ENCODE data around the gene IL1F10. TPM values are rescaled to one million over a fixed set of nuclear protein-coding genes. Genes with fewer than 3 reads are reported as not detected.

The IL1F10 gene
- total and polyA plus RNA-seq, 2 donors (not counting 3 experiments of a cell fraction or from before 2014, with no cell fraction given): not detected

GRCh38 chr2:113091231-113091896, 23.6 kb downstream of the IL1F10 start:
- Histone ChIP-seq H3K9me1 (replicated peaks; ENCODE audit: control insufficient read depth, extremely low read depth, insufficient read depth, low read length) (no peaks in the 10 kb centered on the region), H3K4me2 (ENCODE audit: insufficient read depth, low read length) (no peak overlapping the region), H2AFZ (ENCODE audit: low read depth, low read length) (no peak overlapping the region), H3K4me3 (replicated peaks in 1 of 3; ENCODE audit: insufficient read depth in 1 of 3, low read depth in 1 of 3, low read length in 3 of 3) (no peak overlapping the region), H3K27me3 (ENCODE audit: control insufficient read depth in 2 of 2, insufficient read depth in 2 of 2, low read length in 2 of 2) (no peaks in the 10 kb centered on the region), H3K27ac (ENCODE audit: insufficient read depth, low read depth, low read length) (no peak overlapping the region), H3K79me2 (ENCODE audit: control insufficient read depth, insufficient read depth, low read length) (no peaks in the 10 kb centered on the region), H3K9ac (replicated peaks; ENCODE audit: extremely low read depth, insufficient read depth, low read length) (no peak overlapping the region), H4K20me1 (replicated peaks; ENCODE audit: control insufficient read depth, extremely low read depth, insufficient read depth, low read length) (no peaks in the 10 kb centered on the region), H3K36me3 (ENCODE audit: control insufficient read depth in 2 of 2, extremely low read depth in 1 of 2, insufficient read depth in 2 of 2, low read length in 2 of 2) (no peaks in the 10 kb centered on the region), H3K4me1 (ENCODE audit: control insufficient read depth, extremely low read depth, insufficient read depth, low read length) (no peaks in the 10 kb centered on the region), H3K9me3 (replicated peaks; ENCODE audit: control insufficient read depth, insufficient read depth, low read length) (no peaks in the 10 kb centered on the region)
- CTCF ChIA-PET: no interaction called here
- no TSS peak for BruUV-seq (replicated peaks)
- DNase-seq (ENCODE audit: low read depth, low spot score): no peak
- POLR2A ChIA-PET: no interaction called here
- intact Hi-C loops (cut with micrococcal nuclease) (no loop called here), dilution Hi-C loops (cut with MboI; ENCODE audit: extremely low pct_ligation_motif_present, low sequenced_read_pairs) (no loop called here)
- no peak for FAIRE-seq
- TF ChIP-seq GATA2 (IDR thresholded peaks at IDR 0.05; ENCODE audit: insufficient read depth, insufficient read length, low read depth, low read length): no peak
- TF ChIP-seq MAX (IDR thresholded peaks at IDR 0.05; ENCODE audit: insufficient read depth, insufficient read length): no peak
- TF ChIP-seq CTCF (IDR thresholded peaks at IDR 0.05; ENCODE audit: extremely low read depth in 1 of 2, insufficient read depth in 1 of 2, low read depth in 1 of 2, low read length in 2 of 2): no peak
- TF ChIP-seq POLR2A (IDR thresholded peaks at IDR 0.05; ENCODE audit: low read depth, low read length): no peak
- TF ChIP-seq JUN (IDR thresholded peaks at IDR 0.05; ENCODE audit: borderline replicate concordance, insufficient read depth, insufficient read length, low read depth): no peak
- no peak for TF ChIP-seq POLR2AphosphoS5 (IDR thresholded peaks at IDR 0.05; ENCODE audit: insufficient read depth, low read depth, low read length)

All from endothelial cell of umbilical vein (primary cell).